ENCODE data around the gene GPC3.

DNA sequence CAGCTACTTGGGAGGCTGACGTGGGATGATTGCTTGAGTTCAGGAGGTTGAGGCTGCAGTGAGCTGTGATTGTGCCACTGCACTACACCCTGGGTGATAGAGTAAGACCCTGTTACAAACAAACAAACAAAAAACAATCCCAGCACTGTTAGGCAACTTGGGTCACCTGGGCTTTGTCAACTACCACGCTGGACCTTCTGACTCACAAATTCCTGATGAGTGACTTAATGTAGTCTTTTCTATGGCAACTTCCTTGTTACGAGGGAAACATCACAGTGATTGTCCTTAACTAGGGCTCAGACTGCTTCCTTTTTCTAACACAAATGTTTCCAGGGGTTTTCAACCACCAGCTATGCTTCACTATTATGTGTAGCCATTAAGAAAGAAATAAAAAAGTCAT lies 441.3 kb downstream of the GPC3 start:
- TF ChIP-seq, protein P1, sequence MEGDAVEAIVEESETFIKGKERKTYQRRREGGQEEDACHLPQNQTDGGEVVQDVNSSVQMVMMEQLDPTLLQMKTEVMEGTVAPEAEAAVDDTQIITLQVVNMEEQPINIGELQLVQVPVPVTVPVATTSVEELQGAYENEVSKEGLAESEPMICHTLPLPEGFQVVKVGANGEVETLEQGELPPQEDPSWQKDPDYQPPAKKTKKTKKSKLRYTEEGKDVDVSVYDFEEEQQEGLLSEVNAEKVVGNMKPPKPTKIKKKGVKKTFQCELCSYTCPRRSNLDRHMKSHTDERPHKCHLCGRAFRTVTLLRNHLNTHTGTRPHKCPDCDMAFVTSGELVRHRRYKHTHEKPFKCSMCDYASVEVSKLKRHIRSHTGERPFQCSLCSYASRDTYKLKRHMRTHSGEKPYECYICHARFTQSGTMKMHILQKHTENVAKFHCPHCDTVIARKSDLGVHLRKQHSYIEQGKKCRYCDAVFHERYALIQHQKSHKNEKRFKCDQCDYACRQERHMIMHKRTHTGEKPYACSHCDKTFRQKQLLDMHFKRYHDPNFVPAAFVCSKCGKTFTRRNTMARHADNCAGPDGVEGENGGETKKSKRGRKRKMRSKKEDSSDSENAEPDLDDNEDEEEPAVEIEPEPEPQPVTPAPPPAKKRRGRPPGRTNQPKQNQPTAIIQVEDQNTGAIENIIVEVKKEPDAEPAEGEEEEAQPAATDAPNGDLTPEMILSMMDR (IDR thresholded peaks at IDR 0.05) = no peak
- no peak for TF ChIP-seq POLR2A (IDR thresholded peaks at IDR 0.05; ENCODE audit: low read depth)

Data from esophagus muscularis mucosa (tissue), 3 donors.